ENCODE measurements around the gene RGPD3. TPM values are rescaled to one million over a fixed set of nuclear protein-coding genes. Genes with fewer than 3 reads are reported as not detected.
"Not testable (repeated sequence)": the region's sequence is repeated elsewhere in the genome, so short reads cannot be mapped to it uniquely, and the experiment has no call there.

The RGPD3 gene
- total RNA-seq, 1 donor from 2014 or later = 0.29 TPM

DNA sequence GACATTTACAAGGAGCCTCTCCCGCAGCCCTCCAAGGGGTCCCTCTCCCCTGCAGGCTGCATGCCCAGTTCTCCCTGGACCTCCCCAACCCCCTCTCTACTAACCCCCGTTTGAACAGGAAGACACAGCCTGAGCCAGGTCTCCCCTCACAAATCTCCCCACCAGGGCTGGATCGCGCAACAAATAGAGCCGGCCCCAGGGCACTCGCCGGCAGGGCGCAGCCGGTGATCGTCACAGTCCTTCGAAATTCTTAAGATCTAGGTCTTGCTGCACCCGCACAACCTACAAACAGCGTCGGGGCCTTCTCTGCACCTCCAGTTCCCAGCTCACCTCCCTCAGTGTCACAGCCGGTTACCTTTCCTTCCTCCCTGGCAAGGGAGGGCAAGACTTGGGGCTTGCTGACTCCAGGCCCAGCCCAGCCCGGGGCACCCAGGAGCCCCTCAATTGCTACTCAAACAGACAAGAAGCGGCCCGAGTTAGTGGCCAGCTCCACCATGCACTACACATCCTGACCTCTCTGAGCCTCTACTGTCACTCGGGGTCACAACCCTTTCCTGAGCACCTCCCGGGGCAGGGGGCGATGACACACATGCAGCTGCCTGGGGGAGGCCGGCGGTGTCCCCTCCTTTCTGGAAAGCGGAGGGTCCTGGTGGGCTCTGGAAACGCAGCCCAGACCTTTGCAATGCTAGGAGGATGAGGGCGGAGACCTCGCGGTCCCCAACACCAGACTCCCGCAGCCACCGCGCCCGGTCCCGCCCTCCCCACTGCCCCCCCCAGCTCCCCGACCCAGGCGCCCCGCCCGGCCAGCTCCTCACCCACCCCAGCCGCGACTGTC is 18.6 kb upstream of the RGPD3 start, which contains the start of gene CD8B2:
Gene CD8B2 (plus strand): TSS at position 814 of the 835 bp plus-strand sequence. CDS start 63 bp downstream, outside the sequence.
- not testable (repeated sequence) for DNase-seq (ENCODE audit: extremely low read depth, low read depth, low spot score)

DNA sequence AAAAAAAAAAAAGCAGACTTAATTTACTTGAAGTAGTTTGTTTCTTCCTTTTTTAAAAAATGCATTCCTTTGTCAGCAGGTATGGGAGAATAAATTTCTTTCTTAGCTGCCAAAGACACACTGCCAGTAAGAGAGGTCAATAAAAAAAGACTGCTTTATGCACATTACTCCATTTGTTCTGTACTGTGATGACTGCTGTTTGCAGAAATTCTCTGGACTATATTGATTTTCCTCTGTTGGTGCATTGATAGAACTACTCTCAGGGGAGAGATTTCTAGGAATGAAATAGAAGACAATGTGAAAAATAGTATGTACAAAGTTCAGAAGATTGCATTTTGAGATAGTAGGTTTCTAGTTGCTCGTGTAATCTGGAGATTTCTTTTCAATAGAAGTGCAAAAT is 11.3 kb upstream of the RGPD3 start:
- not testable (repeated sequence) for DNase-seq (ENCODE audit: extremely low read depth, low read depth, low spot score)

DNA sequence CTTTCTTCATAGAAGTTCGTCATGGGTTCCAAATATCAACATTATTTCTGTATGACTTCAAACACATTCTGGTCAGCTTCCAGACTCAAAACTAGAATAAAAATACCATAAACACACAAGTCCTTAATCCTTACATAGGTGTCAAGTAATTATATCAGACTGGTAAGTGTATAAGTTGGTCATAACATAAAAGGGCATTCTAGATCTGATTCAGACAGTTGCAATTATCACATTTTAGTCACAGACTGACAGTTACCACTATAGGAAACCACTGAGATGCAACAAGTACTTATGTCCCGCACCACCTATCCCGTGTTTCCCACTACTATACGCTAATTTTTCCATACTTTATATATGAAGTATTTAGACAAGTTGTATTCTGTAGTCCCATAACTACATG is 9.4 kb upstream of the RGPD3 start:
- not testable (repeated sequence) for DNase-seq (ENCODE audit: extremely low read depth, low read depth, low spot score)

- DNase-seq (ENCODE audit: extremely low read depth, low read depth, low spot score) = not testable (repeated sequence)
These were observed 2.4 kb upstream of the RGPD3 start for GRCh38 chr2:106470658-106471057.

DNA sequence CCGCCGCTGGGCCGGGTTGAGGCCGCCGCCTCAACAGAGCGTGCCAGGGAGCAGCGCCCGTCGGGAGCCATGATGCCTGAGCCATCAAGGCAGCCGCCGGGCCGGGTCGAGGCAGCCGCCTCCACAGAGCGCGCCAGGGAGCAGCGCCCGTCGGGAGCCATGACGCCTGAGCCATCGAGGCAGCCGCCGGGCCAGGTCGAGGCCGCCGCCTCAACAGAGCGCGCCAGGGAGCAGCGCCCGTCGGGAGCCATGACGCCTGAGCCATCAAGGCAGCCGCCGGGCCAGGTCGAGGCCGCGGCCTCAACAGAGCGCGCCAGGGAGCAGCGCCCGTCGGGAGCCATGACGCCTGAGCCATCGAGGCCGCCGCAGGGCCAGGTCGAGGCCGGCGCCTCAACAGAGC is 697 bp downstream of the RGPD3 start:
- not testable (repeated sequence) for DNase-seq (ENCODE audit: extremely low read depth, low read depth, low spot score)

- DNase-seq (ENCODE audit: extremely low read depth, low read depth, low spot score) = not testable (repeated sequence)
These were observed 6.3 kb downstream of the RGPD3 start for GRCh38 chr2:106461882-106462281.

DNA sequence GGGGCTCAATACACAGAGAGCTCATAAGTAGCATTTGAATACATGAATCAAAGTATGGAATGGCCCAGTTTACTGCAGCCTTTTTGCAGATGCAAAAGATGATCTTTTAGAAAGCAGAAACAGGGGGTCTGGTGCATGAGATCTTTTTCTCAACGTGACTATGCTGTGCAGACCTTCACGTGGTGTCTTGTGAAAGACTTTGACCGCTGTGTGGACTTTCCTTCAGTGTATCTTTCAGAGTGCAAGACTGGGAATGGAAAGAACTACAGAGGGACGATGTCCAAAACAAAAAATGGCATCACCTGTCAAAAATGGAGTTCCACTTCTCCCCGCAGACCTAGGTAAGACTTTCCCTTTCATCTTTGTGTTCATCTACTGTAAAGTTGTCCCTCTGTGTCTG is 77.5 kb downstream of the RGPD3 start:
- not testable (repeated sequence) for DNase-seq (ENCODE audit: extremely low read depth, low read depth, low spot score)

DNA sequence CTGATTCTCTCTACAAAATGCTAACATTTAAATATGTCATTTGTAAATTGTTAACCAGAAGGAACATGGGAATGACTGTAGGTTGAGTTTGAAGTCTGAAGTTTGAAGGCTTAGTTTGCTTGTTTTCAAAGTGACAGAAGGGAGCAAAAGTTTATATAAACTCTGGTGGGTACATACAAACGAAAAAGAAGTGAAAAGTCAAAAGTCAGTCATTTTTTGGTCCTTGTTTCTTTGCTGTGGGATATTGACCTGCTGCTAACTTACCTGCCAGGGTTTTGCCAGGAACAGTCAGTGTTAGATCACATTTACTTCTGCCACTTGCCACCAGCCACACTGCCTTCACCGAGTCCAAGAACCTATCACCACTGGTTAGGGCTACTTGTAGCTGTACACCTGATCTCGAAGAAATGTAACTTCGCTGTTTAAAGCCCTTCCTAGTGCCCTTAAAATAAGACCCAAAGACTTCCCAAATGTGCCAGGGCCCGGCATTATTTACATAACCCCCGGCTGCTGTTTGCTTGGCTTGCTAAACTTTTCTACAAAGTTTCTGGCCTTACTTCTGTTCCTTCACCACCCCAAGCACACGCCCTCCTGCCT is 79.3 kb downstream of the RGPD3 start:
- not testable (repeated sequence) for DNase-seq (ENCODE audit: extremely low read depth, low read depth, low spot score)

- not testable (repeated sequence) for DNase-seq (ENCODE audit: extremely low read depth, low read depth, low spot score)
These were observed 83.7 kb downstream of the RGPD3 start for GRCh38 chr2:106384548-106384947.

DNA sequence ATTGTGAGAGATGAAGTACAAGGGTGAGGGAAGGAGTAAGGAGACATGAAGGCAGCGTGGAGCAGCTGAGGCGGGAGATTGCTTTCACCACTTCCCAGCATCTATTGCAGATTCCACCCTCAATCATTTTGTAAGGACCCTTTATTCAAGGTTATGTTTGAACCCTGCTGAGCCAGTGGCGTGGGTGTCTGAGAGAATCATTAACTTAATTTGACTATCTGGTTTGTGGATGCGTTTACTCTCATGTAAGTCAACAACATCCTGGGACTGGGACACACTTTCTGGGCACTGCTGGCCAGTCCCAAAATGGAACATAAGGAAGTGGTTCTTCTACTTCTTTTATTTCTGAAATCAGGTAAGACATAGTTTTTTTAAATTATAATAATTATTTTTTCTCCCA is 86.3 kb downstream of the RGPD3 start:
- DNase-seq (ENCODE audit: extremely low read depth, low read depth, low spot score) = not testable (repeated sequence)

- not testable (repeated sequence) for DNase-seq (ENCODE audit: extremely low read depth, low read depth, low spot score)
These were observed 88.6 kb downstream of the RGPD3 start for GRCh38 chr2:106379567-106379966.

DNA sequence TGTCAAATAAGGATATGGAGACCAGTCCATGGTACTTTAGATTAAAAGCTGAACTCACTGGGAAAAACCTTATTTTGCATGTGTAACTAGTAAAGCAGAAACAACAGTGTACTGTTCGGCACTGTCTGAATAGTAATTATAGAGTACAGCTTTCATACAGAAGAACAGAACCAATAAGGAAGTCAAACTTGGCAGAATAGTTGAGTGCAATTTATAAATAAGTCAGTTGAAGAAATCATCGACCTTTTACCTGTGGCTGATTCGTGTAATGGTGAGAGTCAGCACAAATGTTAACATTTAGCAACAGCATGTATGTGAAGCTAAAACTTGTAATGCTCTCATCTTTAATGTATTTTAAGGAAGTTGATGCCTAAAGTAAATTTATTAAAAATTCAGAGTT is 99.0 kb downstream of the RGPD3 start:
- not testable (repeated sequence) for DNase-seq (ENCODE audit: extremely low read depth, low read depth, low spot score)

GRCh38 chr2:106366204-106366885 is 101.9 kb downstream of the RGPD3 start:
- no peak for DNase-seq (ENCODE audit: extremely low read depth, low read depth, low spot score)

DNA sequence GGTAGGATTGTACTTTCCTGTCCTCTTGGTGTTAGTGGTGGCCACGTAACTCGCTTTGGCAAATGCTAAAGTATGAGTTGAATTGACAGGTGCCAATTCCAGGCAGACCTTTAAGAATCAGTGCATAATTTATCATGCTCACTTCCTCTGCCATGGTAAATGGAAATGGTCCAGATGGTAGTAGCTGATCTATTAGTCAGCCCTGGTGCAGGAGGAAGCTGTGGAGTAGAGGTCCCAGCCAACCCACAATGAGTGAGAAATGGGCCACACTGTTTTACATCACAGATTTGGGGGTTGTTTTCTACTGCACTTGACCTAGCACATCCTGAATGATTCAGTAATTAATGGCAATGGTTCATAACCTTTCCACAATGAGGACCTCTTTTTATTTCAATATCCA is 104.4 kb downstream of the RGPD3 start:
- no peak for DNase-seq (ENCODE audit: extremely low read depth, low read depth, low spot score)

DNA sequence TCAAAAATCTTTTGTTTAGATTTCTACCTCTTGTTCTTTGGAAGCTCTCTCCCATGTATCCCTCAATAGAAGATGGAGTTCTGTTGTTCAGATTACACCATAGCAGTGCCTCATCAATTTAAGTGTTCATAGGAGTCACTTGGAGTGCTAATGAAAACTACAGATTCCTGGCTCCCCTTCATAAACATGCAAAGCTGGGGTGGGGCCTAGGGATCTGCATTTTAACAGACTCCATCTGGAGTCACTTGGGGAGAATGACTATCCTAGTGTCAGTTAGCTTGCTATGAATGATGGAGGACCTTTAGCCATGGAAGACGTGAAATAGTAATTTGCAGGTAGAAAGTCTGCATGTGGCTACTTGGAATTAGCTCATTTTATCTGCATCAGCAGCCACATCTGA is 105.4 kb downstream of the RGPD3 start:
- DNase-seq (ENCODE audit: extremely low read depth, low read depth, low spot score) = no peak

- DNase-seq (ENCODE audit: extremely low read depth, low read depth, low spot score) = no peak
These were observed 108.7 kb downstream of the RGPD3 start for GRCh38 chr2:106359512-106359911.

DNA sequence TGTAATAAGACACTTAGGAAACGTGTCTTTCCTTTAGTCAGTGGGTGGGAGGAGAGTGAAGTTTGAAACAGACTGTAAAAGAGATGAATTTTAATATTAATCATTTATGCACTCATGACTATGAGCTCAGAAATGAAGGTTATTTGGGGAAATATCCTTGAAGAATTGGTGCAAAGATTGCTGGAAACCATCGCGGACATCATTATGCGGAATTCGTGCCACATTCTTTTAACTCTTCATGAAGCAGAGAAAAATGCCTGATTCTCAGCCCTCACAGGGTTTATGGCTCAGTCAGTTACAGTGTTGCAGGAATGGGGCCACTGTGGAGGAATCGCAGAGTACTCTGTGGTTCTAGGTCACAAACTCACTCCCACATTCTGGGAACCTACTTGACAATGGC is 109.7 kb downstream of the RGPD3 start:
- DNase-seq (ENCODE audit: extremely low read depth, low read depth, low spot score) = no peak

GRCh38 chr2:106358081-106358480 is 110.1 kb downstream of the RGPD3 start:
- no peak for DNase-seq (ENCODE audit: extremely low read depth, low read depth, low spot score)

DNA sequence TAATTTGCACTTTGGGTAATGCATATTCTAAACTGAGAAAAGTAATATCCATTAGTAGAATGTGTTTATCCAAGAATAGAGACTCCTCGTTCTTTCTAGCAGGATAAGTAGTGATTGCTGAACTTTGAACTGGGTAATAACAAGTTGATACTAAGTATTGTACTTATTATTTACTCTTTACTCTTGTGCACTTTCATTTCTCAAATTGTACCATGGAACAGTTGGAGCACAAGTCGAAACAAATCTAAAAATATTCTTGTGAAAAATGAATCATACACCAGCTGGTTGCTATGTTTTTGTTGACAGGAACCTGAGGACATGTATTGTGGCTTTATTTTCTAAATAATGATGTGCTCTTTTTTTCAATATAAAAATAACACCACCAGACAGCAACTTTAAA is 111.9 kb downstream of the RGPD3 start:
- no peak for DNase-seq (ENCODE audit: extremely low read depth, low read depth, low spot score)

DNA sequence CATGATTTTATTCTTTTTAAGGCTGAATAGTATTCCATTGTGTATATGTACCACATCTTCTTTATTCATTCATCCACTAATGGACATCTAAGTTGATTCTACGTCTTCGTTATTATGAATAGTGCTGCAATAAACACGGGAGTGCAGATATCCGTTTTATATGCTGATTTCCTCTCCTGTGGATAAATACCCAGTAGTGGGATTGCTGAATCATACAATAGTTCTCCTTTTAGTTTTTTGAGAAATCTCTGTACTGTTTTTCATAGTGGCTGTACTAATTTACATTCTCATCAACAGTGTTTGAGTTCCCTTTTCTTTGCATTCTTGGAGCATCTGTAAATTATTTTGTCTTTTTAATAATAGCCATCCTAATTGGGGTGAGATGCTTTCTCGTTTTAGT is 114.5 kb downstream of the RGPD3 start:
- no peak for DNase-seq (ENCODE audit: extremely low read depth, low read depth, low spot score)

DNA sequence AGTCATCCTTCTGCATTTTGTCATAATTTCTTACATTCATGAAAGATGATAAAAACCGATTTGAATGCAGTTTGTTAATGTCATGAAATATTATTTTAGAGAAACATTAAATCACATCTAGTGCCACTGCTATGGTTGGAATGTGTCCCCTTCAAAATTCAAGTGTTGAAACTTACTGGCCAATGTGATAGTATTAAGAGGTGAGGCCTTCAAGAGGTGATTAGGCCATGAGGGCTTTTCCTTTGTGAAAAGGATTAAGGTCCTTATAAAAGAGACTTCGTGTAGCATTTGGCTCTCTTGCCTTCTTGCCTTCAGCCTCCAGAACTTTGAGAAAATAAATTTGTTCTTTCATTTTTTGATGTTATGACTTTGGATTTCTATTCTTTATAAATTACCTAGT is 117.2 kb downstream of the RGPD3 start:
- DNase-seq (ENCODE audit: extremely low read depth, low read depth, low spot score) = no peak

- no peak for DNase-seq (ENCODE audit: extremely low read depth, low read depth, low spot score)
These were observed 123.9 kb downstream of the RGPD3 start for GRCh38 chr2:106344302-106344701.
